GM23338 (cell line): ENCODE measurements around the gene EIF4EBP3. TPM values are rescaled to one million over a fixed set of nuclear protein-coding genes. Genes with fewer than 3 reads are reported as not detected.
A peak's percentile ranks its signal among the peaks of the same experiment; 100 is the strongest.

ENCODE experiments used
- ATAC-seq: fragments of 200-7000 bp; cut with Tn5 transposase; 3 replicates; pipeline ENCODE4 v1.9.1; 2020
- DNase-seq: peaks from one replicate; pipeline ENCODE4 v3.0.0-alpha.2; 2015; ENCODE audit warnings: low spot score
- H2AFZ ChIP-seq: fragments of 200-600 bp; sonication (generic); 2 replicates; pipeline ENCODE4 v1.8.0; 2016; ENCODE audit warnings: antibody characterized with exemption, mild to moderate bottlenecking, moderate library complexity
- H3F3A ChIP-seq: fragments of 200-600 bp; sonication (generic); replicated peaks from 2 replicates; pipeline ENCODE4 v1.8.0; 2017; ENCODE audit warnings: antibody characterized with exemption, mixed run types, low read depth
- H3K27ac ChIP-seq: fragments of 200-600 bp; sonication (generic); 2 replicates; pipeline ENCODE4 v1.6.1; 2016; ENCODE audit warnings: low read depth
- H3K27me3 ChIP-seq: fragments of 200-600 bp; sonication (generic); 2 replicates; pipeline ENCODE4 v1.8.0; 2016; ENCODE audit warnings: mild to moderate bottlenecking, mixed run types, moderate library complexity; ENCODE audit not compliant: insufficient read depth
- H3K36me3 ChIP-seq: fragments of 200-600 bp; sonication (generic); 2 replicates; pipeline ENCODE4 v1.8.0; 2016; ENCODE audit warnings: mild to moderate bottlenecking; ENCODE audit not compliant: insufficient read depth
- H3K4me1 ChIP-seq: fragments of 200-600 bp; sonication (generic); 2 replicates; pipeline ENCODE4 v1.8.0; 2016; ENCODE audit warnings: mild to moderate bottlenecking, moderate library complexity; ENCODE audit not compliant: insufficient read depth
- H3K4me2 ChIP-seq: fragments of 200-600 bp; sonication (generic); 2 replicates; pipeline ENCODE4 v1.7.1; 2017; ENCODE audit warnings: mixed run types
- H3K4me3 ChIP-seq: fragments of 200-600 bp; sonication (generic); 2 replicates; pipeline ENCODE4 v1.6.1; 2016; ENCODE audit warnings: mixed run types
- H3K79me2 ChIP-seq: fragments of 200-600 bp; sonication (generic); replicated peaks from 2 replicates; pipeline ENCODE4 v1.8.0; 2017; ENCODE audit warnings: mild to moderate bottlenecking; ENCODE audit not compliant: insufficient read depth
- H3K9me2 ChIP-seq: fragments of 200-600 bp; sonication (generic); 2 replicates; pipeline ENCODE4 v1.8.0; 2017; ENCODE audit not compliant: insufficient read depth
- H4K20me1 ChIP-seq: fragments of 200-600 bp; sonication (generic); replicated peaks from 2 replicates; pipeline ENCODE4 v1.8.0; 2017; ENCODE audit warnings: mild to moderate bottlenecking; ENCODE audit not compliant: insufficient read depth
- H3K27ac Mint-ChIP-seq: 2 replicates; pipeline ENCODE4 v1.8.0; 2020; ENCODE audit warnings: inconsistent platforms, mild to moderate bottlenecking, moderate library complexity, mixed read lengths
- H3K27me3 Mint-ChIP-seq: 3 replicates; pipeline ENCODE4 v1.8.0; 2022; ENCODE audit warnings: low read depth, mild to moderate bottlenecking, moderate library complexity, mixed read lengths, inconsistent platforms; ENCODE audit not compliant: insufficient read depth, poor library complexity
- H3K36me3 Mint-ChIP-seq: 3 replicates; pipeline ENCODE4 v1.8.0; 2021; ENCODE audit warnings: low read depth, mild to moderate bottlenecking, inconsistent platforms, moderate library complexity, mixed read lengths
- H3K4me1 Mint-ChIP-seq: 3 replicates; pipeline ENCODE4 v1.8.0; 2020; ENCODE audit warnings: mild to moderate bottlenecking, inconsistent platforms, mixed read lengths
- H3K4me3 Mint-ChIP-seq: 3 replicates; pipeline ENCODE4 v1.8.0; 2021; ENCODE audit warnings: moderate library complexity, mild to moderate bottlenecking, inconsistent platforms, mixed read lengths
- H3K9me3 Mint-ChIP-seq: 3 replicates; pipeline ENCODE4 v1.8.0; 2020; ENCODE audit warnings: moderate library complexity, mild to moderate bottlenecking, inconsistent platforms, mixed read lengths
- CREB1 ChIP-seq: fragments of 250-450 bp; sonication (Bioruptor Pico); IDR thresholded peaks from 2 replicates; pipeline ENCODE4 v1.5.0; 2020; ENCODE audit warnings: low read depth, mild to moderate bottlenecking, moderate library complexity
- CTCF ChIP-seq, 2 experiments: fragments of 200-600 bp in 1 of 2; sonication (generic) in 1 of 2; conservative IDR thresholded peaks; 2 replicates each; pipeline versions ENCODE4 v1.5.1 to v1.6.1; 2016 to 2017; ENCODE audit warnings: antibody characterized with exemption in 2 of 2, low read depth in 2 of 2, mild to moderate bottlenecking in 2 of 2, moderate library complexity in 1 of 2
- ETS1 ChIP-seq: IDR thresholded peaks from 2 replicates; pipeline ENCODE4 v1.6.1; 2016; ENCODE audit warnings: antibody characterized with exemption
- EZH2 ChIP-seq: fragments of 200-600 bp; sonication (generic); IDR thresholded peaks from one replicate; pipeline ENCODE4 v1.8.0; 2017; ENCODE audit warnings: antibody characterized with exemption, mild to moderate bottlenecking, low read depth; ENCODE audit not compliant: unreplicated experiment
- EZH2phosphoT487 ChIP-seq: fragments of 200-600 bp; sonication (generic); IDR thresholded peaks from one replicate; pipeline ENCODE4 v1.8.1; 2018; ENCODE audit warnings: antibody characterized with exemption; ENCODE audit not compliant: unreplicated experiment
- JUNB ChIP-seq: IDR thresholded peaks from one replicate; pipeline ENCODE4 v1.6.1; 2016; ENCODE audit warnings: antibody characterized with exemption; ENCODE audit not compliant: unreplicated experiment
- NANOG ChIP-seq: IDR thresholded peaks from 2 replicates; pipeline ENCODE4 v1.6.1; 2016; ENCODE audit warnings: antibody characterized with exemption, borderline replicate concordance
- POLR2AphosphoS5 ChIP-seq: IDR thresholded peaks from 2 replicates; pipeline ENCODE4 v1.6.1; 2016; ENCODE audit warnings: antibody characterized with exemption, low read depth
- REST ChIP-seq: IDR thresholded peaks from one replicate; pipeline ENCODE4 v1.6.1; 2018; ENCODE audit warnings: antibody characterized with exemption; ENCODE audit not compliant: unreplicated experiment
- STAT1 ChIP-seq: IDR thresholded peaks from one replicate; pipeline ENCODE4 v1.6.1; 2016; ENCODE audit warnings: antibody characterized with exemption; ENCODE audit not compliant: unreplicated experiment
- ZNF114 ChIP-seq: fragments of 250-450 bp; sonication (Bioruptor Pico); IDR thresholded peaks from 2 replicates; pipeline ENCODE4 v1.5.0; 2020; ENCODE audit warnings: mild to moderate bottlenecking, moderate library complexity
- ZNF331 ChIP-seq: fragments of 250-450 bp; sonication (Bioruptor Pico); IDR thresholded peaks from 2 replicates; pipeline ENCODE4 v1.5.0; 2020; ENCODE audit warnings: low read depth, mild to moderate bottlenecking, moderate library complexity
- ZNF462 ChIP-seq: fragments of 250-450 bp; sonication (Bioruptor Pico); IDR thresholded peaks from 2 replicates; pipeline ENCODE4 v1.5.0; 2020; ENCODE audit warnings: mild to moderate bottlenecking, moderate library complexity
- polyA plus RNA-seq: library from polyadenylated mRNA; unstranded; fragments of >200 nt; fragmentation: Nextera tagmentation; extraction: Ambion mirVana; gene quantifications from 2 replicates; pipeline ENCODE4 v1.2.1, GENCODE V29; 2016
- total RNA-seq: library from RNA; depleted of rRNA; stranded (reverse); fragments of >200 nt; shearing (Covaris generic); gene quantifications from 2 replicates; pipeline ENCODE4 v1.2.3, GENCODE V29; 2014

EIF4EBP3 gene
- total and polyA plus RNA-seq, 2 experiments from 2014 or later, result 2.4 to 21.5 TPM

- peak overlapping the region; percentile 80 for H3K4me3 ChIP-seq
- H3K79me2 ChIP-seq, result peaks cover 53% of the 10 kb centered on the region
- no peaks in the 10 kb centered on the region for H3K27me3 ChIP-seq
- Mint-ChIP-seq H3K4me3 (peak overlapping the region; percentile 80), H3K9me3 (no peaks in the 10 kb centered on the region; the same call in 2 of the 3 replicates), H3K36me3 (peaks cover 24% of the 10 kb centered on the region), H3K27ac (peak overlapping the region; percentile 93), H3K27me3 (peaks cover 14% of the 10 kb centered on the region), H3K4me1 (peaks cover 21% of the 10 kb centered on the region)
- H3K4me2 ChIP-seq, result peak overlapping the region; percentile 85
- H3F3A ChIP-seq, result 0 out of 2 replicates have a peak, but pooled peaks cover 2% of the 10 kb centered on the region
- no peak overlapping the region for H2AFZ ChIP-seq
- DNase-seq, result no peak
- H3K4me1 ChIP-seq, result peaks cover 18% of the 10 kb centered on the region
- TF ChIP-seq ZNF462 (CRISPR knock-in tag) (no peak), EZH2 (no peak), EZH2phosphoT487 (no peak), CREB1 (CRISPR knock-in tag) (no peak), STAT1 (no peak), ZNF114 (CRISPR knock-in tag) (no peak), POLR2AphosphoS5 (no peak), ETS1 (no peak), ZNF331 (CRISPR knock-in tag) (no peak), CTCF (conservative IDR thresholded peaks at IDR 0.05; ENCODE audit: low read depth in 2 of 2) (no peak), NANOG (no peak), REST (no peak), JUNB (no peak)
- peaks cover 3% of the 10 kb centered on the region; the same call in 1 of the 2 replicates for H4K20me1 ChIP-seq
- peak overlapping the region; percentile 83 for H3K27ac ChIP-seq
- H3K9me2 ChIP-seq, result no peaks in the 10 kb centered on the region; the same call in 1 of the 2 replicates
- ATAC-seq, result no peak
- H3K36me3 ChIP-seq, result peaks cover 9% of the 10 kb centered on the region; the same call in 1 of the 2 replicates
These were observed 9.0 kb downstream of the EIF4EBP3 start for GRCh38 chr5:140556438-140556837.
